Measurements from ENCODE around the gene XAF1. TPM values are rescaled to one million over a fixed set of nuclear protein-coding genes. Genes with fewer than 3 reads are reported as not detected.

XAF1 gene
- total and polyA plus RNA-seq, 2 donors (not counting 1 experiment from before 2014, with no cell fraction given), result 3.2 to 98.9 TPM

- H3K4me2 ChIP-seq (ENCODE audit: extremely low read depth, insufficient read depth, low read length), result no peak overlapping the region
- H3K27me3 ChIP-seq (ENCODE audit: control insufficient read depth, insufficient read depth, low read length), result peaks cover 14% of the 10 kb centered on the region
- no peak overlapping the region for H3K27ac ChIP-seq (ENCODE audit: insufficient read depth, low read length)
- no peak overlapping the region for H2AFZ ChIP-seq (ENCODE audit: low read length)
- no peaks in the 10 kb centered on the region for H3K36me3 ChIP-seq (ENCODE audit: control insufficient read depth, insufficient read depth, low read length)
- H3K4me3 ChIP-seq (replicated peaks in 1 of 4; ENCODE audit: control extremely low read depth in 1 of 4, insufficient read depth in 1 of 4, low read depth in 3 of 4, low read length in 4 of 4), result no peak overlapping the region
- DNase-seq (ENCODE audit: low read depth in 2 of 2), result no peak
- H3K79me2 ChIP-seq (ENCODE audit: control insufficient read depth, insufficient read depth, low read length), result no peaks in the 10 kb centered on the region
- H3K4me1 ChIP-seq (ENCODE audit: control insufficient read depth, extremely low read depth, insufficient read depth, low read length), result no peaks in the 10 kb centered on the region
- no peaks in the 10 kb centered on the region for H3K9me3 ChIP-seq (ENCODE audit: control insufficient read depth, insufficient read depth, low read depth, low read length)
- H4K20me1 ChIP-seq (ENCODE audit: control insufficient read depth, extremely low read depth, insufficient read depth, low read length), result no peaks in the 10 kb centered on the region
- TF ChIP-seq EZH2 (IDR thresholded peaks at IDR 0.05; ENCODE audit: low read length, missing control alignments), result no peak
- no peak for TF ChIP-seq CTCF (conservative IDR thresholded peaks at IDR 0.05 in 1 of 2, IDR thresholded peaks at IDR 0.05 in 1 of 2; ENCODE audit: low read depth in 1 of 2, low read length in 2 of 2)
- H3K9ac ChIP-seq (ENCODE audit: insufficient read depth, low read length), result no peak overlapping the region
These were observed 47.4 kb upstream of the XAF1 start for GRCh38 chr17:6708357-6708961.

- no peak overlapping the region for H3K4me2 ChIP-seq (ENCODE audit: extremely low read depth, insufficient read depth, low read length)
- TF ChIP-seq CTCF (conservative IDR thresholded peaks at IDR 0.05 in 1 of 2, IDR thresholded peaks at IDR 0.05 in 1 of 2; ENCODE audit: low read depth in 1 of 2, low read length in 2 of 2), result no peak
- no peak for TF ChIP-seq EZH2 (IDR thresholded peaks at IDR 0.05; ENCODE audit: low read length, missing control alignments)
- no peaks in the 10 kb centered on the region for H3K9me3 ChIP-seq (ENCODE audit: control insufficient read depth, insufficient read depth, low read depth, low read length)
- no peak overlapping the region for H3K27ac ChIP-seq (ENCODE audit: insufficient read depth, low read length)
- no peak overlapping the region for H3K4me3 ChIP-seq (replicated peaks in 1 of 4; ENCODE audit: control extremely low read depth in 1 of 4, insufficient read depth in 1 of 4, low read depth in 3 of 4, low read length in 4 of 4)
- no peak for DNase-seq (ENCODE audit: low read depth in 2 of 2)
- no peak overlapping the region for H3K9ac ChIP-seq (ENCODE audit: insufficient read depth, low read length)
- H3K79me2 ChIP-seq (ENCODE audit: control insufficient read depth, insufficient read depth, low read length), result no peaks in the 10 kb centered on the region
- H2AFZ ChIP-seq (ENCODE audit: low read length), result no peak overlapping the region
- H3K36me3 ChIP-seq (ENCODE audit: control insufficient read depth, insufficient read depth, low read length), result no peaks in the 10 kb centered on the region
- H4K20me1 ChIP-seq (ENCODE audit: control insufficient read depth, extremely low read depth, insufficient read depth, low read length), result no peaks in the 10 kb centered on the region
- H3K27me3 ChIP-seq (ENCODE audit: control insufficient read depth, insufficient read depth, low read length), result peaks cover 22% of the 10 kb centered on the region
- H3K4me1 ChIP-seq (ENCODE audit: control insufficient read depth, extremely low read depth, insufficient read depth, low read length), result no peaks in the 10 kb centered on the region
These were observed 45.5 kb upstream of the XAF1 start for GRCh38 chr17:6710317-6710716.

GRCh38 chr17:6711081-6711674 lies 44.7 kb upstream of the XAF1 start:
- Histone ChIP-seq H4K20me1 (ENCODE audit: control insufficient read depth, extremely low read depth, insufficient read depth, low read length) (no peaks in the 10 kb centered on the region), H3K4me3 (replicated peaks in 1 of 4; ENCODE audit: control extremely low read depth in 1 of 4, insufficient read depth in 1 of 4, low read depth in 3 of 4, low read length in 4 of 4) (no peak overlapping the region), H2AFZ (ENCODE audit: low read length) (no peak overlapping the region), H3K4me1 (ENCODE audit: control insufficient read depth, extremely low read depth, insufficient read depth, low read length) (no peaks in the 10 kb centered on the region), H3K27ac (ENCODE audit: insufficient read depth, low read length) (no peak overlapping the region), H3K79me2 (ENCODE audit: control insufficient read depth, insufficient read depth, low read length) (no peaks in the 10 kb centered on the region), H3K27me3 (ENCODE audit: control insufficient read depth, insufficient read depth, low read length) (peaks cover 22% of the 10 kb centered on the region), H3K4me2 (ENCODE audit: extremely low read depth, insufficient read depth, low read length) (no peak overlapping the region), H3K9ac (ENCODE audit: insufficient read depth, low read length) (no peak overlapping the region), H3K36me3 (ENCODE audit: control insufficient read depth, insufficient read depth, low read length) (no peaks in the 10 kb centered on the region), H3K9me3 (ENCODE audit: control insufficient read depth, insufficient read depth, low read depth, low read length) (no peaks in the 10 kb centered on the region)
- no peak for TF ChIP-seq EZH2 (IDR thresholded peaks at IDR 0.05; ENCODE audit: low read length, missing control alignments)
- no peak for TF ChIP-seq CTCF (conservative IDR thresholded peaks at IDR 0.05 in 1 of 2, IDR thresholded peaks at IDR 0.05 in 1 of 2; ENCODE audit: low read depth in 1 of 2, low read length in 2 of 2)
- DNase-seq (ENCODE audit: low read depth in 2 of 2), result peak in 1 of 2 donors; percentile 6

Measured in fibroblast of lung (primary cell).